Loucy (cell line): ENCODE measurements around the gene SLC30A2.

Experiments
- H2AFZ ChIP-seq: fragments of 200-600 bp; sonication (generic); 2 replicates; pipeline ENCODE4 v1.6.0; 2016; ENCODE audit warnings: antibody characterized with exemption, mild to moderate bottlenecking, low read length, moderate library complexity
- H3F3A ChIP-seq: fragments of 200-600 bp; 2 replicates; pipeline ENCODE4 v1.6.0; 2016; ENCODE audit warnings: antibody characterized with exemption, low read depth, mild to moderate bottlenecking
- H3K27me3 ChIP-seq: fragments of 200-600 bp; sonication (generic); 2 replicates; pipeline ENCODE4 v1.6.1; 2014; ENCODE audit warnings: low read length, mild to moderate bottlenecking; ENCODE audit not compliant: insufficient read depth, poor library complexity, severe bottlenecking
- H3K36me3 ChIP-seq: fragments of 200-600 bp; sonication (generic); 2 replicates; pipeline ENCODE4 v1.6.1; 2016; ENCODE audit warnings: low read length; ENCODE audit not compliant: insufficient read depth
- H3K4me1 ChIP-seq: fragments of 200-600 bp; sonication (generic); 2 replicates; pipeline ENCODE4 v1.5.1; 2014; ENCODE audit warnings: low read length, mild to moderate bottlenecking; ENCODE audit not compliant: insufficient read depth, poor library complexity, severe bottlenecking
- H3K4me2 ChIP-seq: fragments of 200-600 bp; sonication (generic); 2 replicates; pipeline ENCODE4 v1.6.0; 2014; ENCODE audit warnings: antibody characterized with exemption, low read length, low read depth, mild to moderate bottlenecking; ENCODE audit not compliant: poor library complexity, severe bottlenecking
- H3K4me3 ChIP-seq: fragments of 200-600 bp; sonication (generic); 2 replicates; pipeline ENCODE4 v1.5.1; 2014; ENCODE audit warnings: low read length, mild to moderate bottlenecking, mixed read lengths; ENCODE audit not compliant: poor library complexity, severe bottlenecking
- H3K79me2 ChIP-seq: fragments of 200-600 bp; sonication (generic); 2 replicates; pipeline ENCODE4 v1.6.1; 2014; ENCODE audit warnings: low read length; ENCODE audit not compliant: insufficient read depth
- H3K9ac ChIP-seq: fragments of 200-600 bp; sonication (generic); 2 replicates; pipeline ENCODE4 v1.6.0; 2014; ENCODE audit warnings: mild to moderate bottlenecking, low read depth, low read length, moderate library complexity; ENCODE audit not compliant: poor library complexity, severe bottlenecking
- H3K9me2 ChIP-seq: fragments of 200-600 bp; sonication (generic); replicated peaks from 2 replicates; pipeline ENCODE4 v1.6.1; 2016; ENCODE audit warnings: low read depth, low read length, mixed read lengths
- H3K9me3 ChIP-seq: fragments of 200-600 bp; sonication (generic); 2 replicates; pipeline ENCODE4 v1.6.1; 2014; ENCODE audit warnings: mild to moderate bottlenecking, antibody characterized with exemption, low read length, low read depth; ENCODE audit not compliant: insufficient read depth
- H4K20me1 ChIP-seq: fragments of 200-600 bp; sonication (generic); 2 replicates; pipeline ENCODE4 v1.6.0; 2014; ENCODE audit warnings: antibody characterized with exemption, low read length, mild to moderate bottlenecking; ENCODE audit not compliant: insufficient read depth, poor library complexity, severe bottlenecking
- EZH2phosphoT487 ChIP-seq: fragments of 200-600 bp; IDR thresholded peaks from 2 replicates; pipeline ENCODE4 v1.6.1; 2018; ENCODE audit warnings: antibody characterized with exemption, mild to moderate bottlenecking, moderate library complexity, borderline replicate concordance
- TF ChIP-seq, protein P1 (sequence below): fragments of 200-600 bp; sonication (generic); conservative IDR thresholded peaks from 2 replicates; pipeline ENCODE4 v1.5.1; 2014; ENCODE audit warnings: mild to moderate bottlenecking, antibody characterized with exemption, low read length

The SLC30A2 gene

DNA sequence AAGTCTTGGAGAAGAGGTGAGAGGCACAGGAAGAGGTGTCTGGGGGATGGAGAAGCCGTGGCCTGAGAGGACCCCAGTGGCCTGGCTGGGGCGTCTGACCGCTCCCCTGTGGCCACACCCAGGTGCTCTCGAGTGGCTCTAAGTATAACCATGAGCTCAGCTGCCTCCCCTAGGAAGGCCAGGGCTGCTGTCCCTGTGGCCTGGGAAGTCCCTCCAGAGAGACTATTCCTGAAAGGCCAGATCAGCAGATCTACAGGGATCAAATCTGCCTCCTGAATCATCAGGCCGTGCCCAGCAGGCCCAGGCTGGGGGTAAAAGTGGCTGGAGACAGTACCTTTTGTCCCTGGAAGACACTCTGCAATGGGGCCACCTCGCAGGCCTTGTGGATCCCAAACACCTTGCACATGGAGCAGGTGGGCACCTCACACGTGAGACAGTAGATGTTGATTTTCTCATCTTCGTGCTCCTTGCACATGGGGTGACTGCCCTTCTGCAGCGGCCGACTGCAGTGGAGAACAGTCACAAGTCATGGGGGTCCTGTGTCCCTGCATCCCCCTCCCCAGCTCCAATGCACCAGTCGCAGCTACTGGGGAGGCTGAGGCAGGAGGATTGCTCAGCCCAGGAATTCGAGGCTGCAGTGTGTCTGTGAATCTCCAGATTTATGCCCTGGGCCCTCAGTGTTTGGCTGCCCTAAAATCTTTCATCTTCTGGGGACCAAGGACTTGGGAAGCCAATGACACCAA, 15.1 kb upstream of the SLC30A2 start:
- H3K9me3 ChIP-seq: no peaks in the 10 kb centered on the region
- no peak overlapping the region for H3K9ac ChIP-seq
- no peaks in the 10 kb centered on the region for H3K36me3 ChIP-seq
- no peaks in the 10 kb centered on the region for H3K27me3 ChIP-seq
- no peak overlapping the region for H3K4me3 ChIP-seq
- no peak overlapping the region for H3K4me2 ChIP-seq
- H4K20me1 ChIP-seq: no peaks in the 10 kb centered on the region
- no peaks in the 10 kb centered on the region for H3F3A ChIP-seq
- no peak for TF ChIP-seq EZH2phosphoT487
- TF ChIP-seq, protein P1, sequence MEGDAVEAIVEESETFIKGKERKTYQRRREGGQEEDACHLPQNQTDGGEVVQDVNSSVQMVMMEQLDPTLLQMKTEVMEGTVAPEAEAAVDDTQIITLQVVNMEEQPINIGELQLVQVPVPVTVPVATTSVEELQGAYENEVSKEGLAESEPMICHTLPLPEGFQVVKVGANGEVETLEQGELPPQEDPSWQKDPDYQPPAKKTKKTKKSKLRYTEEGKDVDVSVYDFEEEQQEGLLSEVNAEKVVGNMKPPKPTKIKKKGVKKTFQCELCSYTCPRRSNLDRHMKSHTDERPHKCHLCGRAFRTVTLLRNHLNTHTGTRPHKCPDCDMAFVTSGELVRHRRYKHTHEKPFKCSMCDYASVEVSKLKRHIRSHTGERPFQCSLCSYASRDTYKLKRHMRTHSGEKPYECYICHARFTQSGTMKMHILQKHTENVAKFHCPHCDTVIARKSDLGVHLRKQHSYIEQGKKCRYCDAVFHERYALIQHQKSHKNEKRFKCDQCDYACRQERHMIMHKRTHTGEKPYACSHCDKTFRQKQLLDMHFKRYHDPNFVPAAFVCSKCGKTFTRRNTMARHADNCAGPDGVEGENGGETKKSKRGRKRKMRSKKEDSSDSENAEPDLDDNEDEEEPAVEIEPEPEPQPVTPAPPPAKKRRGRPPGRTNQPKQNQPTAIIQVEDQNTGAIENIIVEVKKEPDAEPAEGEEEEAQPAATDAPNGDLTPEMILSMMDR: no peak
- no peak overlapping the region for H2AFZ ChIP-seq
- H3K9me2 ChIP-seq: no peaks in the 10 kb centered on the region
- H3K79me2 ChIP-seq: no peaks in the 10 kb centered on the region
- H3K4me1 ChIP-seq: no peaks in the 10 kb centered on the region

DNA sequence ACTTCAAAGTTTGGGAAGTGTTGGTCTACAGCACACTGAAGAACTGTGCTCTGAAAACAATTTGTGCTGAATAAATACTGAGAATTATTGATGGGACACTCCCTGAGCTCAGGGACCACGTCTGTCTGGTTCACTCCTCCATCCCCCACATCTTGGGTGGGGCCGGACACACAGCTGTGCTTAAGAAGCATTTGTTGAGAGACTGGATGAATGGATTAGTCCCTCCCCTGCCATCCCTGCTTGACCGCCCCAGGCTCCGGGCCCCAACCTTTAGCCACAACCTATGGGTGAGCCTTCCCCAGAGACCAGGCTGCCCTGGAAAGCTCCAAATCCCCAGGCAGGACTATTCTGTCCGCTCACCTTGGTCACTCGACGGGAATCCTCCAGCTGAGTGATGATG, 14.0 kb upstream of the SLC30A2 start:
- Histone ChIP-seq H3K4me3 (no peak overlapping the region), H3K9ac (no peak overlapping the region), H3K9me3 (no peaks in the 10 kb centered on the region), H3K79me2 (no peaks in the 10 kb centered on the region), H4K20me1 (no peaks in the 10 kb centered on the region), H3K9me2 (no peaks in the 10 kb centered on the region), H3K27me3 (no peaks in the 10 kb centered on the region), H3K4me1 (no peaks in the 10 kb centered on the region), H2AFZ (no peak overlapping the region), H3K36me3 (no peaks in the 10 kb centered on the region), H3F3A (no peaks in the 10 kb centered on the region), H3K4me2 (no peak overlapping the region)
- TF ChIP-seq, protein P1: no peak
- TF ChIP-seq EZH2phosphoT487: no peak

DNA sequence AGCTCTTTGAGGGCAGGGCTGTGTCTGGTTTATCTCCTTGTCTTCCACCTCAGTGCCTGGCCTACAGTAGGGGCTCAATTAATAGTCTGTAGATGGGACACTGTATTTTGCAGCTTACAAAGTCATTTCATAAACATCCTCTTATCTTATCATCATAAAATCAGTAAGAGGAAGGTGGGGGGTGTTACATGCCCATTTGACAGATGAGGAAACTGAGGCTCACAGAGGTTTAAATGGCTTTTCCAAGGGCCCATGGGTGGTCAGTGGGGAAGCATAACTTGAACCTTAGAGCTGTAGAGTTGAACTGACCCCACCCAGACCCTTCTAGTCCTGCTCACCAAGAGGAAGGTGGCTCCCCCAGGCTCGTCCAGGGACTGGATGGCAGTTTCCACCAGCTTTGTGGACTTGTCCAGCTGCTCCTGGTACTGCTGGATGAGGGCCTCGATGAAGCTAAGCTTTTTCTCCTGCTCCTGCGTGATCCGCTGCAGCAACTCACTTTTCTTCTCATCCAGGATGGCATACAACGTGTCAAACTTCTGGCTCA, 12.2 kb upstream of the SLC30A2 start:
- Histone ChIP-seq H3K9me2 (no peaks in the 10 kb centered on the region), H3K27me3 (no peaks in the 10 kb centered on the region), H3K4me1 (no peaks in the 10 kb centered on the region), H3K9ac (no peak overlapping the region), H4K20me1 (no peaks in the 10 kb centered on the region), H3K4me2 (no peak overlapping the region), H3F3A (no peaks in the 10 kb centered on the region), H2AFZ (no peak overlapping the region), H3K36me3 (no peaks in the 10 kb centered on the region), H3K4me3 (no peak overlapping the region), H3K79me2 (no peaks in the 10 kb centered on the region), H3K9me3 (no peaks in the 10 kb centered on the region)
- TF ChIP-seq, protein P1: no peak
- TF ChIP-seq EZH2phosphoT487: no peak
